CD8-positive, alpha-beta memory T cell (primary cell): ENCODE results near the gene CSNK2A3. TPM values are rescaled to one million over a fixed set of nuclear protein-coding genes. Genes with fewer than 3 reads are reported as not detected.
A peak's percentile ranks its signal among the peaks of the same experiment; 100 is the strongest.

Source experiments
- CTCF ChIA-PET: fragments of 350-600 bp; sonication (Branson Sonifier 250); formaldehyde crosslinking; loops from one replicate; lab custom pipeline; 2021; ENCODE audit warnings: antibody characterized with exemption; lab: Charles Lee
- POLR2A ChIA-PET: fragments of 350-600 bp; sonication (Branson Sonifier 250); formaldehyde crosslinking; loops from one replicate; lab custom pipeline; 2021; ENCODE audit warnings: antibody characterized with exemption; lab: Charles Lee
- DNase-seq, 5 donors: peaks; one replicate each; pipeline versions ENCODE4 v3.0.0 to v3.0.0-alpha.2; 2020 to 2022; ENCODE audit warnings: mixed read lengths in 1 of 5
- H3K27ac ChIP-seq: one replicate; pipeline ENCODE4 v1.7.0; 2013; ENCODE audit warnings: low read depth, mild to moderate bottlenecking, low read length, moderate library complexity
- H3K27me3 ChIP-seq: 2 replicates; pipeline ENCODE4 v1.7.0; 2013; ENCODE audit warnings: low read length, mild to moderate bottlenecking; ENCODE audit not compliant: insufficient read depth, poor library complexity, severe bottlenecking
- H3K36me3 ChIP-seq: 2 replicates; pipeline ENCODE4 v1.7.0; 2013; ENCODE audit warnings: mild to moderate bottlenecking, low read length, moderate library complexity; ENCODE audit not compliant: insufficient read depth
- H3K4me1 ChIP-seq: 2 replicates; pipeline ENCODE4 v1.7.0; 2013; ENCODE audit warnings: mild to moderate bottlenecking, low read length, moderate library complexity; ENCODE audit not compliant: insufficient read depth
- H3K4me3 ChIP-seq: 2 replicates; pipeline ENCODE4 v1.7.0; 2013; ENCODE audit warnings: mild to moderate bottlenecking, low read length
- H3K9me3 ChIP-seq: 2 replicates; pipeline ENCODE4 v1.7.0; 2013; ENCODE audit warnings: mild to moderate bottlenecking, low read length
- H3K27ac Mint-ChIP-seq, 8 donors: one replicate each; pipeline ENCODE4 v1.8.0; 2020 to 2021; ENCODE audit warnings: mixed read lengths in 8 of 8, mild to moderate bottlenecking in 6 of 8, inconsistent platforms in 3 of 8, moderate library complexity in 3 of 8
- H3K27me3 Mint-ChIP-seq, 2 donors: one replicate each; pipeline ENCODE4 v1.8.0; 2020 to 2021; ENCODE audit warnings: mixed read lengths in 2 of 2, mild to moderate bottlenecking in 1 of 2, moderate library complexity in 1 of 2
- H3K36me3 Mint-ChIP-seq, 3 donors: one replicate each; pipeline ENCODE4 v1.8.0; 2020 to 2021; ENCODE audit warnings: mixed read lengths in 3 of 3, inconsistent platforms in 1 of 3, mild to moderate bottlenecking in 1 of 3
- H3K4me1 Mint-ChIP-seq, 3 donors: one replicate each; pipeline ENCODE4 v1.8.0; 2020 to 2021; ENCODE audit warnings: mixed read lengths in 3 of 3, inconsistent platforms in 1 of 3, mild to moderate bottlenecking in 1 of 3
- H3K4me3 Mint-ChIP-seq, 7 donors: one replicate each; pipeline ENCODE4 v1.8.0; 2020 to 2021; ENCODE audit warnings: mixed read lengths in 7 of 7, mild to moderate bottlenecking in 6 of 7, moderate library complexity in 4 of 7, inconsistent platforms in 2 of 7
- H3K9me3 Mint-ChIP-seq, 5 donors: one replicate each; pipeline ENCODE4 v1.8.0; 2020 to 2022; ENCODE audit warnings: mixed read lengths in 5 of 5, mild to moderate bottlenecking in 3 of 5, moderate library complexity in 2 of 5, inconsistent platforms in 1 of 5
- polyA plus RNA-seq: library from polyadenylated mRNA; unstranded; fragments of 300-500 nt; fragmentation: Illumina TruSeq; gene quantifications from one replicate; pipeline ENCODE4 v1.2.3, GENCODE V29; 2021
- total RNA-seq, 2 experiments: library from RNA; stranded (reverse); gene quantifications; one replicate each; pipeline ENCODE4 v1.2.3, GENCODE V29; 2021

The CSNK2A3 gene
- total and polyA plus RNA-seq, 3 experiments from 2014 or later, result 1.1 to 2.6 (median 2.6) TPM

DNA sequence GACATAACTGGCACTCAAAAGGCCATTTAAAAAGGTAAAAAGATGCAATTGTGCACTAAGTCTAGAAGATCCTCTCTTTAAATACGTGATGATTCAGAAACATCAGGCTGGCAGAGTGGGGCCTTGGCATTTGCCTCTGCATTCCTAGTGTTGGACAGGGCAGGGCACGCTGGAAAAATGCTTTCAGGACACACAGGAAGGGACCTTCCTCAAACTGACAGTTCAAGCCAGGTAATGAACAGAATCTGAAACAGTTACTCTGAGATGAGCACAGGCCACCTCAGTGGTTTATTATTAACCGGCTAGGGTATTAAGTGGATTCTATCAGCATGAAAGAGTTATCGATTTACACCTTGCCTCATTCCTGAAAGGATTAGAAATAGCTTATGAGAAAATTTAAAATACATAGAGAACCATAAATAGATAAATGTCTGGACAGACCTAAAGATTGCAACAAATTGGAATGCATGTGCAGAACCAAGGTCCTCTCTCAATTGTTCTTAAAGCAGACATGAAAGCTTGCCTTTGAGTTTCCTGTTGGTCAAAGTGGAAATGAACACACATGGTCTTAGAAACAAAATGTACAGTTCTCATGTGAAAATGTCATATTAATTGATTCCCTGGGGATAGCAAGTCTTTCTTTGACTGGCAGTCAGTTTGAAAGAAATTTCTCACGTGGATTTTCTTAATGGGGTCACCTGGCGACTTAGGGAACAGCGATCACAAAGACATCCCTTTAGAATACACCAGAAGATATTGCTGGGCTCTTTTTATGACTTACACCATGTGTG, 21.5 kb upstream of the CSNK2A3 start:
- Mint-ChIP-seq H3K4me1 (no peaks in the 10 kb centered on the region), H3K27me3 (peaks cover 3 to 7% of the 10 kb centered on the region in 2 donors), H3K4me3 (no peak overlapping the region), H3K36me3 (no peaks in the 10 kb centered on the region), H3K9me3 (peaks cover 0 to 3% (median 0%) of the 10 kb centered on the region in 5 donors), H3K27ac (no peak overlapping the region)
- DNase-seq, result no peak
- Histone ChIP-seq H3K27me3 (no peaks in the 10 kb centered on the region), H3K4me3 (no peak overlapping the region), H3K9me3 (no peaks in the 10 kb centered on the region), H3K36me3 (no peaks in the 10 kb centered on the region), H3K27ac (no peak overlapping the region), H3K4me1 (no peaks in the 10 kb centered on the region)
- CTCF ChIA-PET, result no interaction called here
- POLR2A ChIA-PET, result no interaction called here

DNA sequence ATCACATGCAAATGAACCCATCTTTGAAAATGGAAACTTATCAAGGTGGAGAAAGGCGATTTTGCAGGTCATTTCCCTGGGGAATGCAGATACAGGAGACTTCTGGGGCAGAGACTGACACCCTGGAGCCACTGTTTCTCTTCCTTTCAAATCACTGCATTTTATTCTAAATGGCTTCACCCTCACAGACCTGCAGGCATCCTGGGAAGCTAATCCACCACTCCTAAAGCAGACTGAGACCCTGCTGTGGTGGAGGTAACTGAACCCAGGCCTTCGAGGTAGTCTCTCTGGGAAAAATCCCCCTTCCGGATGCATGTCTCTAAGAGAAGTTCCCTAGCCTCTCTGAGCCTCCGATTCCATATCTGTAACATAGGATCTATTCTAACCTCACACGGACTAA, 20.9 kb upstream of the CSNK2A3 start:
- ChIA-PET POLR2A (no interaction called here), CTCF (no interaction called here)
- H3K27ac Mint-ChIP-seq, result no peak overlapping the region
- peaks cover 3 to 7% of the 10 kb centered on the region in 2 donors for H3K27me3 Mint-ChIP-seq
- no peaks in the 10 kb centered on the region for H3K36me3 ChIP-seq
- no peaks in the 10 kb centered on the region for H3K4me1 ChIP-seq
- no peaks in the 10 kb centered on the region for H3K27me3 ChIP-seq
- no peaks in the 10 kb centered on the region for H3K9me3 ChIP-seq
- no peak overlapping the region for H3K27ac ChIP-seq
- DNase-seq, result no peak
- H3K9me3 Mint-ChIP-seq, result peaks cover 0 to 3% (median 0%) of the 10 kb centered on the region in 5 donors
- no peaks in the 10 kb centered on the region for H3K4me1 Mint-ChIP-seq
- H3K36me3 Mint-ChIP-seq, result no peaks in the 10 kb centered on the region
- no peak overlapping the region for H3K4me3 ChIP-seq
- H3K4me3 Mint-ChIP-seq, result no peak overlapping the region

GRCh38 chr11:11372461-11372860, 19.4 kb upstream of the CSNK2A3 start:
- peaks cover 3 to 7% of the 10 kb centered on the region in 2 donors for H3K27me3 Mint-ChIP-seq
- CTCF ChIA-PET, result no interaction called here
- H3K36me3 ChIP-seq, result no peaks in the 10 kb centered on the region

DNA sequence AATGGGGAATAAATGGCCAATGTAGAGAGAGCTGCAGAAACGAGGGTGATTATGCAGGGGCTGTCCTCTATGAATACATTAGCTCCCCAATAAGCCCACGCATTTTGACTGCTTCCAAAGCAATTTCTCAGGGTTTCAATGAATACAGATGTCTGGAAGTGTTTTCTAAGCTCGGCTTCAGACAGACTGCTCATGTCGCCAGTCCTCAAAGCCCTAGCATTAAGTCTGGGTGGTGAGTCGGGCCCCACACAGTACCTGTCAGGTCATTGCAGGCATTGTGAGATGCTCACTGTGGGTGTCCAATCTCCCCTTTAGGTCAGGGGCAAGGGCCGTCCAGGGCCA, 17.9 kb upstream of the CSNK2A3 start:
- H3K9me3 Mint-ChIP-seq, result peaks cover 0 to 12% (median 5%) of the 10 kb centered on the region in 5 donors
- peak overlapping the region in 1 of 8 donors; percentile 25 for H3K27ac Mint-ChIP-seq
- CTCF ChIA-PET, result interaction anchor here (1.2 kb wide), 1 partner anchor 15 kb away, joined by 3 read pairs; no protein-coding TSS in a partner anchor
- peaks cover 3 to 7% of the 10 kb centered on the region in 2 donors for H3K27me3 Mint-ChIP-seq
- no peaks in the 10 kb centered on the region for H3K9me3 ChIP-seq
- no peak overlapping the region for H3K4me3 ChIP-seq
- H3K4me1 ChIP-seq, result no peaks in the 10 kb centered on the region
- H3K27me3 ChIP-seq, result no peaks in the 10 kb centered on the region
- no peaks in the 10 kb centered on the region for H3K36me3 ChIP-seq
- no peak overlapping the region for H3K4me3 Mint-ChIP-seq
- POLR2A ChIA-PET, result no interaction called here
- no peak overlapping the region for H3K27ac ChIP-seq
- DNase-seq, result no peak
- H3K36me3 Mint-ChIP-seq, result no peaks in the 10 kb centered on the region
- no peaks in the 10 kb centered on the region for H3K4me1 Mint-ChIP-seq

More at GRCh38 chr11:11372461-11372860, 19.4 kb upstream of the CSNK2A3 start:
- no peak overlapping the region for H3K27ac Mint-ChIP-seq
- H3K36me3 Mint-ChIP-seq, result no peaks in the 10 kb centered on the region
- no peaks in the 10 kb centered on the region for H3K9me3 ChIP-seq
- no peak overlapping the region for H3K4me3 ChIP-seq
- no peak overlapping the region for H3K4me3 Mint-ChIP-seq
- H3K4me1 ChIP-seq, result no peaks in the 10 kb centered on the region
- no peak for DNase-seq
- no peaks in the 10 kb centered on the region for H3K27me3 ChIP-seq
- H3K27ac ChIP-seq, result no peak overlapping the region
- POLR2A ChIA-PET, result no interaction called here
- peaks cover 0 to 12% (median 5%) of the 10 kb centered on the region in 5 donors for H3K9me3 Mint-ChIP-seq
- H3K4me1 Mint-ChIP-seq, result no peaks in the 10 kb centered on the region

DNA sequence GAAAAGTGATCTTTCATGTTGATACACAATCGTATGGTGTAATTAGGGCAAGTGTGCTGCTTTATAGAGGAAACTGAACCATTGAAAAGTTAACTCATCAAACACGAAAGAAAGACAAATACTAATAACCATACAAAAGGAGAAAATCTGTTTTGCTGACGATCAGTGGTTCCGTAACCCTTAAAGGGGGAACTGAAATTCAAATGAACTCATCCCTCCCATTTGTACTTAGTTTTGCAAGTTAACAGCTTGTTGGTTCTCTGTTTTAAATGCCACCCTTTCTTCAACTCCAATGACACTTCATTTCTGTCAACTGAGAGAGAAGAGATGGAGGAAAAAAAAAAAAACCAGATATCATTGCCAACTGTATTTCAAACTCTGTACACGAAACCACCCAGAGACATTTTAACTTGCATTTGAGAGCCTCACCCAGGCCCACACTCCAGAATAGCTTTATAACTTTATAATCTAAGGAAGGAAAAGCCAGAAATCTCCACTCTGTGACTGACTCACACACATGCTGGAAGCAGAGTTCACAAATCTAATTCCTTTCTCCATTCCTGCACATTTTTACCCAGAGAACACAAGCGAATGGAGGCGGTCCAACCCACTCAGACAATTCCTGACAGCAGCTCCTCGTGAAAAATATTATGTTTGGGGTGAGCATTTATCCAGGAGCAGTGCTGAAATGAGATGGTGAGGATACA, 17.4 kb upstream of the CSNK2A3 start:
- Mint-ChIP-seq H3K4me1 (no peaks in the 10 kb centered on the region), H3K4me3 (no peak overlapping the region), H3K9me3 (peaks cover 0 to 12% (median 7%) of the 10 kb centered on the region in 5 donors), H3K36me3 (no peaks in the 10 kb centered on the region), H3K27ac (no peak overlapping the region), H3K27me3 (peaks cover 3 to 7% of the 10 kb centered on the region in 2 donors)
- Histone ChIP-seq H3K36me3 (no peaks in the 10 kb centered on the region), H3K27me3 (no peaks in the 10 kb centered on the region), H3K27ac (no peak overlapping the region), H3K9me3 (no peaks in the 10 kb centered on the region), H3K4me1 (no peaks in the 10 kb centered on the region), H3K4me3 (no peak overlapping the region)
- no peak for DNase-seq
- ChIA-PET POLR2A (no interaction called here), CTCF (interaction anchor here (1.2 kb wide), 1 partner anchor 14 kb away, joined by 3 read pairs; no protein-coding TSS in a partner anchor)

DNA sequence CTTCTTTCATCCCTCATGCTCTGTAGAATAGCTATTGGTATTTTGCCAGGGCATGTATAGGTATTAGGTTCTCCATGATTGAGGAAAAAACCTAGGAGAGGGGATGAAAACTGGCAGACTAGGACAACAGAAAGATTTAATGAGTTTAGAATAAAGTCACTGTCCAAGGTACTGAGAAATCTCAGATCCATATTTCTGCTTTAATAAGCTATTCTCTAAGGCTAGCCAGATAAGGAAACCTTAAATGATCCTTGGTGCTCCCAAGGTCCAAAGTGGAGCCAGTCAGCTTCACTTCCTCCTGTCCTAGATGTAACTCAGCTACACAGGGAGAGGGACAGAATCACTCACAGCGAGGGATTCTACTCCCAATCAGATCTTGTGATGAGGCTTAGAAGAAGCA, 13.7 kb upstream of the CSNK2A3 start:
- POLR2A ChIA-PET, result no interaction called here
- no peaks in the 10 kb centered on the region for H3K9me3 ChIP-seq
- no peak overlapping the region for H3K27ac ChIP-seq
- H3K36me3 ChIP-seq, result no peaks in the 10 kb centered on the region
- H3K4me1 ChIP-seq, result no peaks in the 10 kb centered on the region
- H3K27me3 ChIP-seq, result no peaks in the 10 kb centered on the region
- DNase-seq, result no peak
- Mint-ChIP-seq H3K4me3 (no peak overlapping the region), H3K27ac (no peak overlapping the region), H3K36me3 (no peaks in the 10 kb centered on the region), H3K9me3 (peaks cover 0 to 12% (median 10%) of the 10 kb centered on the region in 5 donors), H3K27me3 (peaks cover 0 to 20% of the 10 kb centered on the region in 2 donors), H3K4me1 (no peaks in the 10 kb centered on the region)
- no peak overlapping the region for H3K4me3 ChIP-seq
- CTCF ChIA-PET, result no interaction called here

DNA sequence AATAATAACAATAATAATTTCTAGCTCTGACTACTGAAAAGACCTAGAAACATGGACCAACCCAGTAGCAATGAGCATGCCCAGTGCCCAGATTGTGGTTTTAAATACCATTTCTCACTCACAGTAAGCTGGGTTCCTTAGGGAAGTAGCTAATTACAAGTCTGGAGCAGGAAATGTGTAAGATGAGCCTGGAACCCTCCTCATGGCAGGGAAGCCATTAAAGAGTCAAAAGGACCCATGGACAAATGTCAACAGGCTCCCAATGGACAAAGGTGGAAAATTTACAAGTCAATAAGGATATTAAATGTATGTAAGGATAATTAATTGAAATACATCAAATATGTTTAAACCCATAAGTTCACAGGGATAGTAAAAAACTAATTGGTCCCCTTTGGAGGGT, 10.6 kb upstream of the CSNK2A3 start:
- H3K36me3 ChIP-seq, result no peaks in the 10 kb centered on the region
- CTCF ChIA-PET, result no interaction called here
- H3K4me1 ChIP-seq, result no peaks in the 10 kb centered on the region
- H3K4me3 ChIP-seq, result no peak overlapping the region
- Mint-ChIP-seq H3K27me3 (peaks cover 1 to 37% of the 10 kb centered on the region in 2 donors), H3K4me3 (no peak overlapping the region), H3K4me1 (no peaks in the 10 kb centered on the region), H3K27ac (no peak overlapping the region), H3K9me3 (peaks cover 0 to 10% (median 9%) of the 10 kb centered on the region in 5 donors), H3K36me3 (no peaks in the 10 kb centered on the region)
- no peaks in the 10 kb centered on the region for H3K9me3 ChIP-seq
- H3K27me3 ChIP-seq, result no peaks in the 10 kb centered on the region
- DNase-seq, result no peak
- POLR2A ChIA-PET, result no interaction called here
- no peak overlapping the region for H3K27ac ChIP-seq

DNA sequence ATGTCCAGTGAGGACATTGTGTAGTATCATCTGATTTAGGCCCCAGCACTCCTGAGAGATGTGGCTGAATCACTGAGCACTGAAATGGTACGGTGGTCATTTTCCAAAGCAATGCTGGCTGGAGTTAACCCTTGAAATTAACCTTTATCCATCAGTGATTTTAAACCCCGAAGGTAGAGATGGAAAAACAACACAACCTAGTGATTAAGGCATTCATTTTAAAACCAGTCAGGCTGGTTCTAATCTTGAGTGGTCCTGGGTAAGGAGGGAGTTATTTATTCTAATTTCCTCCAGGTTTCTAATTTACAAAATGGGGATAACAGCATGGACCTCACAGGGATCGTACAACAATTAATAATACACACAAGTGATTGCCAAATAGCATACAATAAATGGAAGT, 6.6 kb upstream of the CSNK2A3 start:
- Mint-ChIP-seq H3K4me3 (no peak overlapping the region), H3K27me3 (peaks cover 1 to 45% of the 10 kb centered on the region in 2 donors), H3K27ac (no peak overlapping the region), H3K4me1 (no peaks in the 10 kb centered on the region), H3K9me3 (peaks cover 0 to 2% (median 0%) of the 10 kb centered on the region in 5 donors), H3K36me3 (no peaks in the 10 kb centered on the region)
- Histone ChIP-seq H3K36me3 (no peaks in the 10 kb centered on the region), H3K4me1 (no peaks in the 10 kb centered on the region), H3K27me3 (no peaks in the 10 kb centered on the region), H3K4me3 (no peak overlapping the region), H3K27ac (no peak overlapping the region), H3K9me3 (no peaks in the 10 kb centered on the region)
- DNase-seq, result no peak
- ChIA-PET POLR2A (no interaction called here), CTCF (no interaction called here)
